GM18517 (cell line): ENCODE measurements around the gene MGLL.

ENCODE experiments used
- ATAC-seq: cut with Tn5 transposase; IDR thresholded peaks from one replicate; pipeline ENCODE4 v1.9.1; 2021; ENCODE audit warnings: mild to moderate bottlenecking, moderate library complexity; ENCODE audit not compliant: unreplicated experiment

The MGLL gene

DNA sequence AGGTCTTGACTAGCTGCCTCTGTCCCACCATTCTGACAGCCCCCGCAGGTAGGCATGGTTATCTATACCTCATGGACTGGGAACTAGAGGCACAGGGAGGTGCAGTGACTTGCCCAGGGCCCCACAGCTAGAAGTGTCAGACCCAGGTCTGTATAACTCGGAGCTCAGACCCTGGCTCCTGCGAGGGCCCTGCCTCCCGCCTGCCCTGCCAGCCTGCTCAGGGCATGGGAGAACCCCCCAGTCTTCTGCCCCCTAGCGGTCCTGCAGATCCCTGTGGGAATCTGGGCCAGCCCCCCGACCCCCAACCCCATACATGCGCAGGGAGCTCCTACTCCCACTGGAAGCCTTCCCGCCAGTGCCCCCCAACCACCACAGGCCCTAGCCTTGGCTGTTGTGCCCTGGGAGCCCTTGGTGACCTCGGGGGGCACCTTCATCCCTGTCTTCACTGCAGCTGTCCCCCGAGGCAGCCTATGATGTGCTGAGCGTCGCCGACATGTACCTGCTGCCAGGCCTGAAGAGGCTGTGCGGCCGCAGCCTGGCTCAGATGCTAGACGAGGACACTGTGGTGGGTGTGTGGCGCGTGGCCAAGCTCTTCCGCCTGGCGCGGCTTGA lies 142.7 kb downstream of the MGLL start:
- no peak for ATAC-seq

DNA sequence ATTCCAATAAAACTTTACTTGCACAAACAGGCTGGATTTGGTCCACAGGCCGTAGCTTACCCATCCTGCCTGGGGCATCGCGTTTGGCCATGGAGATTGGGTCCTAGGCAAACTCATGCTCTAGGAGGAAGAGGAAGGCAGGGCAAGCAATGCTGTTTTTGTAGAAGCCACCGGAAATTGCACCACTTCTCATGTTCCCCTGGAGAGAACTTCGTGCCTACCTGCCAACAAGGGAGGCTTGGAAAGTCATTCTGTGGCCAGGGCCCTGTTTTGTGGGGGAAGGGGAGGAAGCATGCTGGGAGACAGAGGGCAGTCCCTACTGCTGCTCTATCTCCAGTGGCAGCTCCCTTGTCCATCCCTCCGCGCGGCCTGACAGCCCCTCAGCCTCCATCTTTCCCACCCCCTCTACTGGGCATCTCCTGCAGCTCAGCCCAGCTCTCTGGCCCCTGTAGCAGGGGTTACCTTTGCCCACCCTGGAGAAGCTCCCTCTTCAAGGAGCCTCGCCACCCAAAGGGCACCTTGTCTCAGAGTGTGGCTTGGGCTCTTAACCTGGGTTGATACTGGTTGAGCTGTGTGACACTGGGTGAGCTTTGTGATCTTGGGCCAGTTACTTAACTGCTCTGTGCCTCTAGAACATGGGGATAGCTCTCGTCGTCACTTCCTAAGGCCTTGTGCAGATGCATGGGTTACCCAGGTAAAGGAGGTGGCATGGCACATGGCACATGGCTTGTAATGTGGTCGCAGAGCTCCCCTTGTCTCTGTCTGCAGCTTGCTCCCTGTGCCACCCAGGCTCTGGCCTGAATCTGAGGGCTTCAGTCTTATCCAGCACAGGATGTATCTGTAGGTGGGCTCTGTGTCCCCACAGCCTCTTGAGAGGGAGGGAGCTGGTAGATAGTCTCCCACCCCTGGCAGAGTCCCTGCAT lies 143.4 kb downstream of the MGLL start:
- ATAC-seq: no peak

DNA sequence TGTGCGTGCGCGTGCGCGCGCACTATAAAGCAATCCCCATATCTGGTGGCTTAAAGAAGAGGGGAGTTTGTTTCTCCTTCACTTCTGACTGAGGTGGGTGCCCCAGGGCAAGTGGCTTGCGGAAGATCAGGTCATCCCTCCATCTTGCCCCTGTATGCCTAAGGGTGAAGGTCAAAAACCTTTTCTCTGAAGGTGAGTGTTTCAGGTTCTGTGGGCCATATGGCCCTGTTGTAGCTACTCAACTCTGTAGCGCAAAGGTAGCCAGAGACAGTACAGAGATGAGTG lies 144.1 kb downstream of the MGLL start:
- no peak for ATAC-seq

DNA sequence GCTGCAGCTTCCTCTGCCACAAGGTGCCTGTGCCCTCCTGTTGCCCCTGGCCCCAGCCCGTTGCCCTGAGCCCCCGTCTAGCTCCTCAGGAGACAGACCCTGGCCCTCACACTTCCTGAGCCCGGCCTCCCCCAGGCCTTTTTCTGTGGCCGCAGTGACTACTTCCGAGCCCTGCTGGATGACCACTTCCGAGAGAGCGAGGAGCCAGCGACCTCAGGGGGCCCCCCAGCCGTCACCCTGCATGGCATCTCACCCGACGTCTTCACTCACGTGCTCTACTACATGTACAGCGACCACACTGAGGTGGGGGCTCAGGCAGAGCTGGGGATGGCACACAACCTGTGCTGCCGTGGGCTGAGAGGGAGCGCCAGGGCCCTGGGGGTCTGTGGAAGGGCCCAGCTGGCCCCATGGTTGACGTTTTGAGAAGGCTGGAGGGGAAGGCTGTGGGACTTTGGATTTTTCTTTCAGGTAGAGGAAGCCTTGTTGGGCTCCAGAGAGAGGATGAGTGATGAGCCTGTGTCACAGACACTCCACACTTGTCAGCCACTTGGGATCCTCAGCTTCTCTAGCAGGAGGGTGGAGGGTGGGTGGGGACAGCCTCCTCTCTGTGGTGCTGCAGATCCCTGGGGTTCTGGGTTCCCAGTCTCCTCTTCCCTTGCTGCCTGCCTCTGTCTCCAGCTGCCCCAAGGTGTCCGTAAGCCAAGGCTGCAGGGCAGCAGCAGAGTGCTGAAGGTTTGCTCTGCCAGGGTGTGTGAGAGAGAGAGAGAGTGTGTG lies 144.6 kb downstream of the MGLL start:
- ATAC-seq: no peak

DNA sequence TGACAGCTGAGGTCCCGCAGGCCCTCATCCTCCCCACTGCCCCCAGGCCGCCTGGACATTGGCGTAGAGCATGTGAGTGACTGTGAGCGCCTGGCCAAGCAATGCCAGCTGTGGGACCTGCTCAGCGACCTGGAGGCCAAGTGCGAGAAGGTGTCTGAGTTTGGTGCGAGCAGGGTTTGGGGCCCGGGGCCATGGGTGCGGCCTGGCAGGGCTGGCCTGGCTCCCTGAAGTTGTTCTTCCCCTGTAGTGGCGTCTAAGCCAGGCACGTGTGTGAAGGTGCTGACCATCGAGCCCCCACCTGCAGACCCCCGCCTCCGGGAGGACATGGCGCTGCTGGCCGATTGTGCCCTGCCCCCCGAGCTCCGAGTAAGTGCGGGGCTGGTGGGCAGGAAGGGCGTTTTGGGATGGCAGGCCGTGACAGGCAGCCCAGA lies 145.4 kb downstream of the MGLL start:
- no peak for ATAC-seq

DNA sequence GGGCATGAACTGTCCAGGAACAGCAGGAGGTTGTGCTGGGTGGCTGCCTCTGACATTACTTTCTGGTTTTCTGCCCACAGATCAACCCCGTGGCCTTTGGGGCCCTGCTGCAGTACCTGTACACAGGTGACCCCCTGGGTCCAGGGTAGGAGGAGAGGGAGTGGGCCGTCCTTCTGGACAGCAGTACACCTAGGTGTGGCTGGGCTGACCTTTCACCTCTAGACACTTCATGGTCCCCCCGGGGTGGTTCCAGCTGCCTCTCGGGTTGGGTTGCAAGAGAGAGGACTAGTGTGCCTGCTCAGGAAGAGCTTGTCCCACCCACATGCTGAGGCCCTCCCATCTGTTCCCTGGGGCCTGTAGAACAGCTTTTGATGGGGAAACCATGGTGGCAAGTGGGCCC lies 145.9 kb downstream of the MGLL start:
- no peak for ATAC-seq

DNA sequence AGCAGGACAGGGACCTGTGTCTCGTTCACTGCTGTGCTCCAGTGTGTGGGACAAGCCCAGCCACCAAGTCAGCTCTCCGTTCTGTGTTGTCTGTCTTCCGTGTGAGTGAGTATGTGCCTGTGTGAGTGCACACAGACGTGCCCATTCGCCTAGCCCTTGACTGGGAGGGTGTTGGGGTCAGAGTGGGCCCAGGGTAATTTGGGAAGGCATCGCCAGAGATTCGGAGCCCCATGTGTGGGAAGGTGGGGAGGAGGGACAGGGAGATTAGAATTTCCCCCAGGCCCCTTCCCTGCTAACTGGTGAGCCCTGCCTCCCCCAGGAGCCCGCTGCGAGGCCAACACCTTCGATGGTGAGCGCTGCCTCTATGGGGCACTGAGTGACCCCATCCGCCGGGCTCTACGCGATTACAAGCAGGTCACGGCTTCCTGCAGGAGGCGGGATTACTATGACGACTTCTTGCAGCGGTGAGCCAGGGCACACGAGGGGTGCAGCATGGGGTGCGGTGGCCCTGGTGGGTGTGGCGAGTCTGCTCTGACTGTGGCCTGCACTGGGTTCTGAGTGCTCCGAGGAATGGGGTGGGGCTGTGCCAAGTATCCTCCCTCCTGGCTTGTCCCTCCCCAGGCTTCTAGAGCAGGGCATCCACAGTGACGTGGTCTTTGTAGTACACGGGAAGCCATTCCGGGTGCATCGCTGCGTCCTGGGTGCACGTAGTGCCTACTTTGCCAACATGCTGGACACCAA lies 146.5 kb downstream of the MGLL start:
- ATAC-seq: no peak

DNA sequence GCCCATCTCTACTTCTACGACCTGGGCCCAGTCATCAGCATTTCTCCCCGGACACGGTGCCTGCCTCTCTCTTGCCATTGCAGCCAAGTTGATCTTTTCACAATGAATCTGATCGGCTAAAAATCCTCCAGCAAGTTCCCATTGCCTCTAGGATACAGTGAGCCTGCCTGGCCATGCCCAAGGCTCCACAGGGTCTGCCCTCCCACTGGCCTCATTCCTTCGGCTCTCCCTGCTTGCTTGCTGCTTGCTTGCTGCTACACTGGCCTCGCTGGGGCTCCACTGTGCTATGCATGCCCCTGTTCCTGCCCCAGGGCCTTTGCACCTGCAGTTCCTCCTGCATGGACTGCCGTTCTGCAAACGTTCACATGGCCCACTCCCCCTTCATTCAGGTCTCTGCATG lies 147.5 kb downstream of the MGLL start:
- no peak for ATAC-seq

DNA sequence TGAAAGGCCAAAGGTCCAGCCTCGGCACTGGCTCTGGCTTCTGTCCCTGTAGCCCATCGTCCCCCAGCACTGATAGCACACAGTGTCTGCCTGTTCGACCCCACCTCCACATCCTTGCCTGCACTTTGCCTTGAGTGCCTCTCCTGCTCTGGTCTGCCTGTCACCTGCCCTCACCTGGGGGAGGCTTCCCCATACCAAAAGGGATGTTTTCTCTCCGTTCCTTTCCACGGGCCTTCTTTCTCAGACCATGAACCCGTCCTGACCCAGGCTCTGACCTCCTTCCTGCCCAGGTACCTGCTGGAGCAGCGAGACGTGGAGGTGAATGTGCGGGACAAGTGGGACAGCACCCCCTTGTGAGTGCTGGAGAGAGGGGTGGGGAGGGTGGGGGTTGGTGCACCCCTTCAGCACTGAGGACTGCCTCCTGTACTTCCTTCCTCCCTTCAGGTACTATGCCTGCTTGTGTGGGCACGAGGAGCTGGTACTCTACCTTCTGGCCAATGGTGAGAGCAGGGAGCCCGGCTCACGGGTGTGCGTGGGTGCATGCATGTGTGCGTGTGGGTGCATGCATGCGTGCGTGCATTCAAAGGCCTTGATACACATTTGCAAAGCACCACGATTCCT lies 148.1 kb downstream of the MGLL start:
- ATAC-seq: no peak

DNA sequence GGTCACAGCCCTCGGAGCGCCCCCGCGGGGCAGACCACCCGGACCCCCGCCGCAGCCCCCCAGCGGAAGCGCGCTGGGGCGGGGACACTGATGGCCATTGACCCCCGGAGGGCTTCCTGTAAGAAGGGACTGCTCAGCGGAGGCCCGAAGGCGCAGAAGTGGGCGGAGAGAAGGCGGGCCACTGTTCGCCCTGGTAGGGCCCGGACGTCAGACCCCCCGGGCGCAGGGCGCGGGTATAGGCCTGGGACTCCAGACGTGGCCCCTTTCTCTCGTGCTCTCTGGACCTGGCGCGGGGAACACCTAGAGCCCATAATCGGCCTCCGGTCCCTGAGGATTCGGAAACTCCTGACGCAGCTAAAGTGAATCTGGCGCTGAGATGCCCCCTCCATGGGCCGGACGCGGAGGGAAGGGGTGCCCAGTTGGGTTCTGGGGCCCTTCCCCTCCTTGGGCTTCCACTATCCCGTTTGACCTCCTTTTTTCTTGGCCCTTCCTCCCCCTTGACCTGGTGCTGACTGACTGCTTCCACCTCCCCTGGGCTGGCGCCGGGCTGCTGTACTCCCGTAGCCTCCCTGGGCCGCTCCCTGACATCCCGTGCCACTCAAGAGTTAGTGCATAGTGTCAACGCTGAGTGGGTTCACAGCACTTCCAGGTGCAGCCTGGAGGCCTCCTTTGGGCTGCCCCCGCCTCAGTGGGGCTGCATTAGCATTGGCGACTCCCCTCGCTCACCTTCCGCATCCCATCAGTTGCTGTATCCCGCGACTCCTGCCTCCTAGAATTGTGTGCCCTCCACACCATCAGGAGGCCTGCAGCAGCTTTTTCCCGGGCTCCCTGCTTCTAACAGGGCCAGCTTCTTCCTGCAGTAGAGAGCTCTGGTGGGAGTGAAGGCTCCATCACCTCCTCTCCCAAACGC lies 148.9 kb downstream of the MGLL start:
- ATAC-seq: peak; percentile 29

DNA sequence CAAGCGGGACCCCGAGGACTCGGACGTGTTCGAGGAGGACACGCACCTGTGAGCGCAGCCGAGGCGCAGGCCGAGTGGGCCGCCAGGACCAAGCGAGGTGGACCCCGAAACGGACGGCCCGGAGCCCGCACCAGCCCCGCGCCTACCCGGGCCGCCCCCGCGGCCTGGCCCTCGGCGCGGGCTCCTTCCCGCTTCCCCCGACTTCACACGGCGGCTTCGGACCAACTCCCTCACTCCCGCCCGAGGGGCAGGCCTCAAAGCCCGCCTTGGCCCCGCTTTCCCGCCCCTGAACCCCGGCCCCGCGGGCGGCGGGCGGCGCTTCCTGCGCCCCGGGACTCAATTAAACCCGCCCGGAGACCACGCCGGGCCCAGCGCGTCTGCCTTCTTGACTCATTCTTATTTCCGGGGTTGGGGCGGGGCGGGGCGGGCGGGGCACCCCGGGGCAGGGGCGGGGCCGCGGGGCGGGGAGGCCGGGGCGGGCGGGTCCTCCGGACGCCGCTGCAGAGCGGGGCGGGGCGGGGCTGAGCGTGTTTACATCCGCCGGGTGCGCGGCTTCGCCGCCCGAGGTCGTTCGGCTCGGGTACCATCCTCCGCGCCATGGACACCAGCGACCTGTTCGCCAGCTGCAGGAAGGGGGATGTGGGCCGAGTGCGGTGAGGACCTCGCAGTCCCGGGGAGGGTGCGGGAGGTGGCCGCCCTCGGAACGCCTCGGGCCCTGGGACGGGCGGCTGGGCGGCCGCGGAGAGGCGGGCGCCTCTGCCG lies 149.7 kb downstream of the MGLL start, which contains the start of gene ABTB1:
Gene ABTB1, plus strand, starts transcription at position 524 of the 762 bp plus-strand sequence. Its CDS starts 74 bp downstream, at position 598.
- peak; percentile 44 for ATAC-seq

DNA sequence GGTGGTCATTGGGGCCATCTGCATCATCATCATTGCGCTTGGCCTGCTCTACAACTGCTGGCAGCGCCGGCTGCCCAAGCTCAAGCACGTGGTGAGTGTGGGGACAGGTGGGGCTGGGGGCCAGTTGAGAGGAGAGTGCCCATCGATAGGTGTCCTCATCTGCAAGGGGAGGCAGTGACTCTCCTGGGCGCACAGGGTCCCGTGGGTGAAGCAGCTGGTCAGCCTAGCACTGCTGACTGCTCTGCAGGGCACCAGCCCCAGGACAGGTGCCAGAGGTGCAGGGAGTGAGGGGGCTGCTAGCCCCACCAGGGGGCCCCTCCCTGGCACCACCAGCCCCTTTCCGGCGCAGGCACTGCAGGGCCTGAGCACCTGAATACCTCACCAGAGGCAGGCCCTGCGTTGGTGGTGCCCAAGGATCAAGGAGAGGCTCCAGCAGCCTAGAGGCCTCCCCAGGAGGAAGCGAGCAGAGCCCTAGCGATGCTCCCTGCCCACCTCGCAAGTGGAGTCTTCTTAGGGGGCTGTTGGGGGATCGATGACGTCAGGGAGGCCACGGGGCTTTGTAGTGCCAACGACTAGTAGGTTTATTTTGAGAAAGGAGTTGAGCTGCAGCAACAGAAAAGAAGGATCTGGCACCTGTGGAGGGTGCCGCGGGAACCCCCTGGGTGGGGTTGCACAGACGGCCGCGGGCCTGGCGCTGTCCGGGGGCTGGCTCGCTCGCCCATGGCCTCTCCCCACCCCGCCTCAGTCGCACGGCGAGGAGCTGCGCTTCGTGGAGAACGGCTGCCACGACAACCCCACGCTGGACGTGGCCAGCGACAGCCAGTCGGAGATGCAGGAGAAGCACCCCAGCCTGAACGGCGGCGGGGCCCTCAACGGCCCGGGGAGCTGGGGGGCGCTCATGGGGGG lies 150.5 kb downstream of the MGLL start:
- ATAC-seq: peak; percentile 20

DNA sequence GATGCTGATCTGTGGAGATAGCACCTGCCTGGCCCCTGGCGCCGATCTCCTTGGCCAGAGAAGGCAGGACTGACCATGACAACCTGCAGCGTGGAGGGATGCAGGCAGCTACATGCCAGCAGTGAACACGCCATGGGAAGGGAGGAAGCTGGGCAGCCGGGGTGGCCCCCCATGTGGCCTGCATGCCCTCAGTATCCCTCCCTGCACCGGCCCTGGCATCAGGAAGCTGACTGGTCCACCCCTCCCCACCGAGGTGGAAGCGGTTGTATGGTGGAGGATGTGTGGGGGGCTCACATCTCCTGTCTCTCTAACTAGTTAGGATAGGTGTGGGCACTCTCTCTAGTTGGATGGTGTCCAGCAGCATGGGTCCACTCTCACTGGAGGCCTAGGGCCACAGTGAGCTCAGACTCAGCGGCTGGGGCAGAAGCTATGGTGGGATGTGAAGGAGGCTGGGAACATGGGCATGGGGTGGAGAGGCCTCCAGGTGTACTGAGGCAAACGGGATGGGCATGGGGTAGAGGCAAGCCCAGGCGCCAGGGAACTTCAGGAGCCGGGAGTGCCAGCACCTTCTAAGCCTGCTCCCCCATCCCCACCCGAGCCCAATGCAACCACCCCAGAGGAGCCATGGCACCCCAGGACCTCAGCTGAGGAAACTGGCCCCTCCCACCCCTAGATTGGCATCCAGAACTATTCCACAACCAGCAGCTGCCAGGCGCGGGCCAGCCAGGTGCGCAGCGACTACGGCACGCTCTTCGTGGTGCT lies 151.4 kb downstream of the MGLL start:
- ATAC-seq: no peak

DNA sequence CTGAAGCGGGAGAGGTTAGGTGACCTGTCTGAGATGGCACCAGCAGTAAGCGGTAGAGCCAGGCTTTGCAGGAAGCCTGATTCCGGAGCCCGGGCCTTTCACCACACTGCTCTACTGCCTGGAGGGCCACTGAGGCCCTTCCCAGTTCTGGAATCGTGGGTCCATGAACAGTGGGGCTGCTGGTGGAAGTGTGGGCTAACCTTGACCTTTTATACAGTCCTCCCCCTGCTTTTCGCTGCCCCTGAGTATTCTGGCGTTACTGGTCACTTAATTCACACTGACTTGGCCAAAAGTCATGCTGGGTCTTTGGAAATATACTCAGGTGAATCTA lies 152.1 kb downstream of the MGLL start:
- no peak for ATAC-seq

DNA sequence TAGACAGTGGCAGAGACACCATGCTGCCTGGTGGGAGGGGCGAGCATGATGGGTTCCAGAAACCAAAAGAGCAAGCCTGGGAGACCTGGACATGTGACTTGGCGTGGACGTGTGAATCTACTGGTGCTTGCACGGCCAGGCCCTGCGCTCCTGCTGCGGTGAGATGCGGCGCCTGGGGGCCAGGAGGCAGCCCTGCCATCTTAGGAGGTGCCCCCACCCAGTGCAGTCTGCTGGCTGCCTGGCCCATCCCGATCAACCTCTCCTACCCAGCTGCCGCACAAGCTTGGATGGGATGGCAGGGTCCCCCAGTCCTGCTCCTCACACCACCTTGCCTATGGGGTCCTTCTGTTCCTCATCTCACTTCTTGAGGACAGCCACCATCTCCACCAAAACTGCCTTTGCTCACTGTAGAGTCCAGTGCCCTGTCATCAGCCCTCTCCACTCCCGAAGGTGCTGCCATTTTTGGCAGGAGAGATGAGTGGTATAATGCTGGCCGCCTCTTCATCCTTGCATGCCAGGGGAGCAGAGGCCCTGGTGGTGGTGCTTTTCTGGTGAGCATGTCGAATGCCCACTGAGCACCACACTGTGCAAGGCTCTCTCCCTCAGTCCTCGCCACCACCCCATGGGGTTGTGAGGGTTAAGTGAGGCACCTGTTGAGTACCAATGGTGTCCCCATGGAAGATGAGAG lies 152.6 kb downstream of the MGLL start:
- no peak for ATAC-seq

DNA sequence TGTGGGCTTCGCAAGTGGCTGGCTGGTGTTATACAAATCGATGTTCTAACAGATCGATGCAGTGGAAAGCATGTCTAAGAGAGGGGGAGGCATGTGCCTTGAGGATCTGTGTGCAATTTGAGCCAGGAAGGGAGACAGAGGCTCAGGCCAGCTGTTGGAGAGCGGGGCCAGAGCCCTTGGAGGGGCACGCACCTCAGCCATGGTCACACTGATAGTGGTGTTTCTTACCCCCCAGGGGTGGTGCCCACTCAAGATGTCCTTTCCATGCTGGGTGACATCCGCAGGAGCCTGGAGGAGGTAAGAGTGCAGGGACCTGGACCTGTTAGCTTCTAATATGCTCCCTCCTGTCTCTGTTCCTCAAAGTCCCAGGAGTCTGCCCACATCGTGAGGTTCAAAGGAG lies 153.4 kb downstream of the MGLL start:
- ATAC-seq: no peak
